Measurements from ENCODE around the gene PTPRN2.

Gene PTPRN2

DNA sequence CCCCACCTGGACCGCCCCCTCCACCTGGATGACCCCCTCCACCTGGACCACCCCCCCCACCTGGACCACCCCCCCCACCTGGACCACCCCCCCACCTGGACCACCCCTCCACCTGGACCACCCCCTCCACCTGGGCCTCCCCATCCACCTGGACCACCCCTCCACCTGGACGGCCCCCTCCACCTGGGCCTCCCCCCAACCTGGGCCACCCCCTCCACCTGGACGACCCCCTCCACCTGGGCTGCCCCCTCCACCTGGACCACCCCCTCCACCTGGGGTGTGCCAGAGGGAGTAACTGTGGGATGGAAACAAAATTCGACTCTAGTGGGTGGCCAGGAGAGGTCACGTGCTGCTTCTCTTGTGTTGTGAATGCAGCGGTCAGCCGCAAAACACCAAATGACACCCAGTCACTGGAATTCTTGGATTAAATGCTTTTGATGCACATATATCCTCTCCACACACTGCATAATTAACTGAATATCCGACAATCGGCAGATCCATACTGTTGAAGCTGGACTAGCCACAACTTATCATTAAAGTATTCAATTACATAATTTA, 316.7 kb downstream of the PTPRN2 start:
- no peak for DNase-seq

DNA sequence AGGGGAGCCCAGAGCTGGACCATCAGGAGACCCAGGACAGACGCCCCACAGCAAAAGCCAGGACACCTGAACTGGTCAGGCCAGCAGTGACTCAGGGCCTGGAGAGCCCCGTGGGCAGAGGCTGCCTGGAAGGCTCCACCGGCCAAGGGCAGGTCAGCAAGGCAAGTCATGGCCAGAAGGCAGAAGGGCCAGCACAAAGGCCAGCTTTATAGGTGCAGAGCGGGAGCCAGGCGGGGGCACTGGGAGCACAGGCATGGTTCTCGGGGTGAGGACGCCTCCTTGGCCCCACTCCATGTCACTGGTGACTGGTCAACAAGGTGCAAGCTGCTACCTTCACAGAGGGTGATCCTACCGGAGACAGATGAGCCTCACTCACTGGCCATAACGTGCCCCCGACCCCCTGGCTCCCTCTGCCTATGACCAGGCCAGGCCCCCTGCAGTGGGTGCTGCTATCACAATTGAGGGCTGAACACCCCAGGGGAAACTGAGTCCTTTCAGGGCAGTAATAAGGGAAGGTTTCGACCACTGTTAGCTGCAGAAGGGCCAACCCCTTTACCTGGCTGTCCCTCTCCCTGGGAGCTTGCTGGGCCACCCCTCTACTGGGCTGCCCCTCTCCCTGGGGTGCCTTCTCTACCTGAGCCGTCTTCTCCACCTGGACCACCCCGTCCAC, 317.4 kb downstream of the PTPRN2 start:
- no peak for DNase-seq

DNA sequence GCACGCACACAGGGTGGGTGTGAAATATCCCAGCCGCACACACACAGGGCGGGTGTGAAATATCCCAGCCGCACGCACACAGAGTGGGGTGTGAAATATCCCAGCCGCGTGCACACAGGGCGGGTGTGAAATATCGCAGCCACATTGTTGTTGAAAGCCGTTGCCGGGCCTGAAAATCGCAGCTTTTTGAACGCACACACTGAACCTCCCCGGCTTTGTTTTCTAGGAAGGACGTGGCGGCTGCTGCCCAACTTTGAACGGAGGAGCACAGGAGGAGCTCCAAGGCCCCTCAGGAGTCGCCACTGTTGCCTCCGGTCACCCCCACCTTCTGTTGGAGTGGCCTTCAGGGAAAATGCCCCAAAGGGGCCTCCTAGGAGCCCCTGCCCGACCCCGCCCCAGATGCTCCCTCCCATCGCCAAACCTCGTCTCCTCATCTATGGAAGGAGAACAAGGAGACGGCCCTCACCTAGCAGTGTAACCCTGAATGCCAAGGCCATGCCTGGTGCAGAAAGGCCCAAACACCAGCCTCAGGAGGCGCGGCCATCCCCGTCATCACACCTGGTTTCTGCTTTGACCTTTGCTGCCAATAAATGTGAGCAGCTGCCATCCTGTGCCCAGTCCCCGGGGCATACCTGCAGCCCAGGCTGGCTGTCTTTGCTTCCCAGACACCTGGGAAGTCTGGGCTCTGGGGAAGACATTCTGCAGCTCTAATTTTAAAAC, 318.6 kb downstream of the PTPRN2 start:
- no peak for DNase-seq

DNA sequence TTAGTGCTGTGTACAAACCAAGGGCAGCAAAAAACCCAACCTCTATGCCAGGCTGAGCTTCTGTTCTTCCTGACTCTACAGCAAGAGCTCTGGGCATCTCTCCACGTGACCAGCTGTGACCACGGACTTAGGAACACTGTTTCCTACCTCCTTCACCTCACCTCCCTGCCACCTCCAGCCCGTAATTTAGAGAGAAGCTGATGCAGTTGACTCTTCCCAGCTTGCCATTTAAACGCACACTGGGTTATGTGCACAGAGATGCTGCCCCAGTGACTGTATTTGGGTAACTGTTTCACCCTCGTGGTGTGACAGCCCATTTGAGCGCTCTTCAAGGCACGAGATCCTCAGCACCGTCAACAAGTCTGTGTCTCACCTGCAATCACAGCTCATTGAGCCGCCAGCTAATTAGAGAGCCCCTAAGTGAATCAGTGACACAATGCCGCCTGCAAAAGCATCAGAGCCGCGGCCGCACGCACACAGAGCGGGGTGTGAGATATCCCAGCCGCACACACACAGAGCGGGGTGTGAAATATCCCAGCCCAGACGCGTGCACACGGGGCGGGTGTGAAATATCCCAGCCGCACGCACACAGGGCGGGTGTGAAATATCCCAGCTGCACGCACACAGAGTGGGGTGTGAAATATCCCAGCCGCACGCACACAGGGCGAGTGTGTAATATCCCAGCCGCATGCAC, 319.7 kb downstream of the PTPRN2 start:
- DNase-seq, result no peak

DNA sequence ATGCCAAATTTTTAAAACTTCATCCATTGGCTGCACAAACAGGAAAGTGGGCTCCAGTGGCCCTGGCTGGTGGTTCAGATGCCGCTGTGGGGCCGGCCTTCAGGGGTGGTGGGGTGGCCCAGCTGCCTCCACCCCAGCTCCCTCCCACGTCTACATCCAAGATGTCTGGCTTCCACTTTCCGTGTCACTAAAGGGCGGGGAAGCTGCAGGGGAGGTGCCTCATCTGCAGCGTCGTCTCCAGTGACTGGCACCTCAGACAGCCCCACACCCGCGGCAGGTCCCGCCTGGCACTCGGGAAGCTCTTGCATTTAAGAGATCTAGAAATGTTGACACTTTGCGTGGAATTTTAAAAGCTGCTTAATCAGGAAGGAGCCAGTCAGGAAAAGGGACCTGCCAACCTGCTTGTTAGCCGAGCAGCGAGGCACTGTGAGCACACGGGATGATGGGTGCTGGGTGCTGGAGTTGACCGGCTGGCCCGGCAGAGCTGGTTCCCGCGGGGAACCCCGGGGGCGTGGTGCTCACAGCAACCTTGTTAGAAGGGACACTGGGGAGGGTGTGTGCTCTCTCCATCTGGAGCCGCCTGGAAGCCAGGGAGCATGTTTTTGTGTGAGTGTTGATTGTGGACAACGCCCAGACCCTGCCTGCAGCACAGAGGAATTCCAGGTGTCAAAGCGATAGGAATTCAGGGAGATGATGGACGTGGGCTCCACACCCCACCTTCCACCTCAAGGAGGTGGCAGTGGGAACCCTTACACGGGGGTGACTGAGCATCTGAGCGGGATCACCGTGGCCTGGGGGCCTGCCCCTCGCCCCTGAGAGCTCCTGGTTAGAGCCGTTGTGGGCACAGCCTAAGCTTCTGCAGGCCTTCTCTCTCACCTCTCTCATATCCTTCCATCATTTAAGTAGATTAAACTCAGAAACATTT, 320.5 kb downstream of the PTPRN2 start:
- no peak for DNase-seq

DNA sequence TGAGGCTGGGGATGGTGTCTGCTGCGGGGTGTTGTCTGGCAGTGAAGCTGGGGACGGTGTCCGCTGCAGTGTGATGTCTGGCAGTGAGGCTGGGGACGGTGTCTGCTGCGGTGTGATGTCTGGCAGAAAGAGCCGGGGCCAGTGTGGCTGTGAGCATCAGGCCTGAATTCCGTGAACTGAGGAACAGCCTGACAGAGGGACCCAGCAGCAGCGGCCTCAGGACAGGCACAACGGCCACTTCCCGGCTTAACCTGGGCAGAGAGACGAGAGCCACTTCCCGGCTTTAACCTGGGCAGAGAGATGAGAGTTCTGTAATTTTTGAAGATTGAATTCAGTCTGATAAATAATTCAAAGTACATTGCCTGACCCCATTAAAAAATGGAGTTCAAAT, 321.2 kb downstream of the PTPRN2 start:
- no peak for DNase-seq

DNA sequence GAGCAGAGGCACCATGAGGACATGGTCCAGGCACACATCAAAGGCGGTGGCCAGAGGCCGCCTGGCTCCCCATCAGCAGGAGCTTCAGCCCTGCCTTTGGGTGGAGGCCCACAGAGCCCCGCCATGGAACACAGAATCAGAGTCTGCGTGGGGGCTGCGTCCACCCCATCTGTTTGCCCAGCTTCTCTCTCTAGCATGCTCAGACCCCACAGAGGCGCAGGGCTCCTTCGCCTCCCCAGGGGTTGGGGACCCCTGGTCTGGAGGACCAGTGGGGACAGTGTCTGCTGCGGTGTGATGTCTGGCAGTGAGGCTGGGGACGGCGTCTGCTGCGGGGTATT, 321.9 kb downstream of the PTPRN2 start:
- DNase-seq, result no peak

DNA sequence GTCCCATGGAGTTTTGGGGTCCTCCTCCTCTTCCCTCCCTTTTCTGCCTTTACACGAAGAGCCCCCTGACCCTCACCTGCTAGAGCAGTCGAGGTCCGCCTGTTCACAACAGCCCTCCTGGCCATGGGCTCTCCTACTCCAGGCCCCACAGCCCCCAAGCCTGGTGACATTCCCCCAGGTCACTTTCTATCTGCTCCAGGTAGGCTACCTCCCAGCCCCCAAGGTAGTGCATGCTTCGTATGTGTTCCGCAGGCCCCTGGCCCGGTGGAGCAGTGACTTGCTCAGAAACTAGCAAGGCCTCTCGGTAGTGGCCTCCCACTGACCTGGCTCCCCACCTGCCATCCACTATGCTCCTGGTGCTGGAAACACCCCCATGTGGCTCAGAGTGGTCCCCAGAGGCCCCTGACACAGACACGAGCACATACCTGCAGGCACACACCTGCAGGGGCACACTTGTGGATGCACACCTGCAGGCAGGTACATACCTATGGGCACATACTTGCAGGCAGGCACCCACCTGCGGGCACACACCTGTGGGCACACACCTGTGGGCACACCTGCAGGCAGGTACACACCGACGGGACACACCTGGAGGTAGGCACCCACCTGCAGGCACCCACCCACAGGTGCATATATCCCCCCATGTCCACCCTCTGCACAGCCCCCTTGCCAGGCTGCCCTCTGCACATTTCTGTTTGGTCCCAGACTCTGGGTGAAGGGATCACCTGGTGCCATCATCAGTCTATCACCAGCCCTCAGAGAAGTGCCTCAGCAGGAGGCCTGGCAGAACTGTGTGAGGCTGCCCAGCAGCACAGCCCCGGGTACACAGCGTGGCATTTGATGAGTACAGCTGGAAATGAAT, 322.5 kb downstream of the PTPRN2 start:
- no peak for DNase-seq

DNA sequence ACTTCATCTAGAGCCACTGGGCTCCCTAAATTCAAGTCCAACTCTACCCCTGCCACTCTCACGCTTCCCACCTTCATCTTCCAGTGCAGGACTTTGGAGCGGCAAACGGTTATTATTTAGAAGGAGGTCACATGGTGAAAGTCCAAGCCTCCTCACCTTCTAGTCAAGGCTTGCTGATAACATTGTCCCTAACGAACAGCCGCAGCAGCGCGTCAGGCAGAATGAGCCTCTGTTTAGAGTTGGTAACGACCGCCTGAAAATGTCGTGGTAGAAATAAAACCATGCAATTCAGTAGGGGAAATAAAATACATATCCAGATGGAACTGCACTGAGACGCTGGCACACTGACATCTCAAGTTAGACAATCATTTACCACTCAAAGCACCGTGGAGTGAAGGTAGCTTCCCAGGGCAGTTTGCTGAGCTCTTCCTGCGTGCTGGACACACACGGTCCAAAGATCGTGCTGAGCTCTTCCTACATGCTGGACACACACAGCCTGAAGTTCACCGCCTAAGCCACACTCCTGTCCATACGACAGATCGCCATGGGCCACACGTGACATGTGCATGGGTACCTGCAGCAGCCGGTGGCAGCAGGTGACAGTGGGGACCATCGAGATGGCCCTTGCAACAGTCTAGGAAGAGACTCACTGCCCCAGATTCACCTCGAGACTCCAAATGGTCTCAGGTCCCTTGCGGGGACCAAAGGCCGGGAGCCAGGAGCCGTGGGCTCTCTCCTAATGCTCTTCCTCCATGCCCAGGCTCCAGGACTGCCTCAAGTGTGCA, 323.5 kb downstream of the PTPRN2 start:
- no peak for DNase-seq

DNA sequence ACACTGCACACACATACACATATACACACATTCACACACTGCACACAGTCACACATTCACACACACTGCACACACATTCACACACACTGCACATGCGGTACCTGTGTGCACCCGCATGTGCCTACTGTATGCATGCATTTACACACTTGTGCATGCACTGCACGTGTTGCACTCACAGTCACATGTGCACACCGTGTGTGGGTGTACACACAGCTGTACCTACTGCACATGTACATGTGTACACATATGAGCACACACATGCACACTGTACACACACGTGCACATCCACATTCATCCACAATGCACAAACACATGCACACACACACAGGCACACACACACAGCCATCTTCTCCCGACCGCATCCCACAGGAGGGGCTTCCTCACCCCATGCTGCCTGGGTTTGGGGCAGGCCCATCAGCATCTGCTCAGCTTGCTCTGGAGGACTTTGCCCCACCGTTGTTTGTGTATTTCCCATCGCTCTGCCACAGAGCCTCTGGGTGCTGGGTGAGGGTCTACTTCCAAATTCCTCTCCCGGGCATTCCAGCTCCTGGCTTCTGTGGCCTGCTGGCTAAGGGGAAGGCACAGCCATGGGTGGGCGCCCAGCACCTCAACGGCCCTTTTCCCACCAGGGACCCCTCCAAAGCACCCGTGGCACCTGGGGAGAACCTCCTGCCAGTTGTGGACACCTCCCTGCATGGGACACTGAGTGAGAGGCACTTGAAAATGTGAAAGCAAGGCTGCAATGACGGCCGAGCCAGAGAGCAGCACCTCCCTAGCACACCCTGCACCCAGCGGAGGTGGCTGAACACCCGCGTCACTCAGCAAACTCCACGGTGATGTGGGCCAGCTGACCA, 324.3 kb downstream of the PTPRN2 start:
- DNase-seq, result no peak

DNA sequence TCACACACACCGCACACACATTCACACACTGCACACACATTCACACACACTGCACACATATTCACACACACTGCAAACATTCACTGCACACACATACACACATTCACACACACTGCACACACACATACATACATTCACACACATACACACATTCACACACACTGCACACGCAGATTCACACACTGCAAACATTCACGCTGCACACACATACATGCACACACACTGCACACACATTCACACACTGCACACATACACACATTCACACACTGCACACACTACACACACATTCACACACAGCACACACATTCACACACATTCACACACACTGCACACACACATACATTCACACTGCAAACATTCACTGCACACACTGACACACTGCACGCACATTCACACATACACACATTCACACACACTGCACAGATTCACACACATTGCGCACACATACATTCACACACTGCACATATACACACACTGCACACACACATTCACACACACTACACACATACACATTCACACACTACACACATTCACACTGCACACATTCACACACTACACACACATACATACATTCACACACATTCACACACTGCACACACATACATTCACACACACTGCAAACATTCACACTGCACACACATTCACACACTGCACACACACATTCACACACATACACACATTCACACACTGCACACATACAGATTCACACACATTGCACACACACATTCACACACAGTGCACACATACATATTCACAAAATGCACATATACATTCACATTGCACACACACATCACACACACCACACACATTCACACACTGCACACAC, 325.1 kb downstream of the PTPRN2 start:
- DNase-seq, result no peak

DNA sequence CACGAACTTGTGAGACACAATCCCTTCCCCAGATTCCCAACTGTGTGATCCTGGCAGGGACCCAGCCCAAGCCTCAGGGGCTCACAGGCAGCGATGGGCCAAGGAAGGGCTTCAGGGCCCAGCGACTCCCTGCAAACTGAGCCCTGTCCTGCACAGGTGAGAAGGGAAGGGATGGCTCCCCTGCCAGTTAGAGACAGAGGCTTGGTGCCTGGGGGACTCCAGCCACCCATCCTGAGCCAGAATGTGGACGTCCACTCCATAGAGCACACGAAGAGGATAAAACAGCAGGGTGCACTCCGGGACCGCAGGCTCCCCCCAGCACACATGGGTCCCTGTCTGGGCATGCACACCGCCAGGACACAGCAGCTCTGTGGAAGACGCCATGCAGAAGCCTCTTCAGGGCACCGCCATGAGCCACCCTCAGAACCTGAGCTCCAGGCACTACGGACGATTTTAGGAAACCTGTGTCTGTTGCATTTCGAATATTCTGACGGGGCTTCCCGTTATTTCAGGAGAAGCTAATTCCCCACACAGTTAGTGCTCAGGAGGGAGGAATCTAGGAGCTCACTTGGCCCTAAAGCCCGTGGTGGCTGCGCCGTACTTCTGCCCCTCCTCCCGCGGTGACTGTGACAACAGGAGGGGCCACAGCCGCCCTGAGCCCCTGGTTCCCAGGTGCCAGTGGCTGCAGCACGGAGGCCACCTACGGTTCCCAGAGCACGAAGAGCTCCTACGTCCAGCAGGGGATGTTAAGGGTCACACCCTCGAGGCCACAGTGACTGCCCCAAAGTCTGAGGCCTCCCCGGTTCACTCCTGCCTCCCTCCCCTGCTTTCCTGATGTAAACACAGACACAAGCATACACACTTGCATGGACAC, 326.0 kb downstream of the PTPRN2 start:
- no peak for DNase-seq

DNA sequence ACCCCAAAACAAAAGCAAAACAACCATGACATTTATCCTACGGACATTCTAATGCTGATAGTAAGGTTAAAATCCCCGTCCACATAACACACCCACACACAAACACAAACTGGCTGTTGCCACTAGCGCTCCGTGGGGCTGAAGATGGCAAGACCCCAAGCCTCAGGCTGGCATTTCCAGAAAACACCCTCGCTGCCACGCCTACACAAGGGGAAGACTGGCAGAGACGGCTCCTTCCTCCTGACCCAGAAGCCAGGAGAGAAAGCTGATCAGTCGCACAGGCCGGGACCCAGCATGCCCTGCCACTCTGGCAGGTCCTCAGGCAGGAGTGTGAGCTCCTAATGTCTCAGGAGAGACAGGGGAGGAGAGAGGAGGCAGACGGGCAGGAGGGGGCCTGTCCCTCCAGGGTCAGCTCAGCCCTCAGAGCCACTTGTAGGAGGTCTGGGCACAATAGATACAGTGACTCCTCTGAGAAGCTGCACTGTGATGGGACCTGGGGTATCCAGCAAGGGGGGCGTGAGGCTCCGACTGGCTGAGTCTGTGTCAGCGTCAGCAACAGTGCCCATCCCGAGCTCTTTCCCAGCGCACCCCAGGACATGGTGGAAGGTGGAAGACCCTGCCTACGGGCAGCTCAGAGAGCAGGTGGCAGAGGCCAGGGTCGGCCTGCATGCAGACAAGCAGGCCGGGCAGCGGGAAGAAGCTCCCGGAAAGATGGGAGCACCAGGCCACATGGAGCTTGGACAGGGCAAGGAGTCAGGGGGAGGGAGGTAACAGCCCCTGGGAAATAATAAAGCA, 326.9 kb downstream of the PTPRN2 start:
- DNase-seq, result no peak

DNA sequence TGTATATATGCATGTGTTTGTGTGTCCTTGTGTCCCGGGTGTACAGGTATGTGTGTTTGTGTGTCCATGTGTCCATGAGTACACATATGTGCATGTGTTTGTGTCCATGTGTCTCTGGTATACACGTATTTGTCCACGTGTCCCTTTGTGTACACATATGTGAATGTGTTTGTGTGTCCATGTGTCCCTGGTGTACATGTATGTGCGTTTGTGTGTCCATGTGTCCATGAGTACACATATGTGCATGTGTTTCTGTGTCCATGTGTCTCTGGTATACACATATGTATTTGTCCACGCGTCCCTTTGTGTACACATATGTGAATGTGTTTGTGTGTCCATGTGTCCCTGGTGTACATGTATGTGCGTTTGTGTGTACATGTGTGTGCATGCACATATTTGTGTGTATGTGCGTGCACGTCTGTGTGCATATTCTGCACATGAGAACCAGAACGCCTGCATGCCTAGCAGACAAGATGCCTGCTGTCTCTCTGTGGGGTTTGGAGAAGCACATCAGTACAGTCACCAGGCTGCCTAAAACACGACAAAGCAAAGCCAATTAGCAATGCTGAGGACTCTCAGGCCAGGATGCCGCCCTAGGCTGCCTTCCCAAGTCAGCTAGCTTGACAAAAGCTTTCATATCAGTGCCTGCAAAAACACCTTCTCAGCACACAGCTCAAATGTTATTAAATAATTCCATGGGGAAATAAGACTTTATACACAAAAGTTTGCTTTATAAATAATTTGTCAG, 327.8 kb downstream of the PTPRN2 start:
- DNase-seq, result no peak

DNA sequence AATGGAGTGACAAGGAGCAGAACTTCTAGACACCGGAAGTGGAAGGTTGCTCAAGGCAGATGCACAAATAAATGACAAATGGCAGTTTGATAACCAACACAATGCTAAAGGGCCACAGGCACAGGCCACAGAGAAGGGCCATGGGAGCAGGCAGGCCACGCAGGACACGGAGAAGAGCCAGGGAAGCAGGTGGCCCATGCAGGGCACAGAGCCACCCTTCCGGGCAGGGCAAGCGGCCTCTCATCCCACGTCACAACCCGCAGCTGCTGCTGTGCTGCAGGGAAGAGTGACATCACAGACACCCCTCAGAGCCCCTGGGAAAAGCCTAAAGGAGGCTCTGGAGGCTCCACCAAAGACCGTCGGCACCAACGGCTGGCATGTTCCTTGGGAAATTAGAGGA, 328.5 kb downstream of the PTPRN2 start:
- no peak for DNase-seq

DNA sequence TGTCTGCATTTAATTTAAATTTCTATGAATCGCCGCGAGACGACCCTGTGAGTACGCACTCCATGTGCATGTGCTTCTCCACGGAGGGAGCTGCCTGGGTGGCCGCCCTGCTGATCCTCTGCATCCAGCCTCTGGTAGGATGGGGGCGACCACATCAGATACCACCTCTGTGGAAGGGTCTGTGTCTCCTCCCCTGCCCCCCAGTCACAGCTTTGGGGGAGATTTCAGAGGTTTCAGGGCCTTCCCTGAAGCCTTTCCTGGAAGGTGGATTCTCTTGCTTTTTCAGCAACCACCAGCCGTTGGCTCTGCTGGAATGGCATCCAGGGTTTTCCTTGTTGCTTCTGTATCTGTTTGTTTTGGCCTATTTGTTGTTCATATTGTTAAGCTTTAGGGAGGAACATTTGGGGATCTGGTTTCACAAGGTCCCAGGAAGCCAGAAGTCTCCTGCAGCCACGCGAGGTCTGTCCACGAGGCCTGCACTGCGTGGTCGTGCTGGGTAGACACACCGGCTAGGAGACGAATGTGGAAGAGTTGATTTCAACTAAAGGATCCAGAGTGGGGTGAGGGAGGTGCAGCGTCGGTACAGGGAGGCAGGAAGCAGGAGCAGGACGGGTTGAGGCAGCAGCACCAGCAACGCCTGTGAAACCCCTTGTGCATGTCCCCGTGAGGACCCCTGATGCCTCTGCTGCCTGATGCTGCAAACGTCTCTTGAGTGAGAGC, 329.1 kb downstream of the PTPRN2 start:
- DNase-seq, result no peak
